ENCODE results near the gene COL6A2. TPM values are rescaled to one million over a fixed set of nuclear protein-coding genes. Genes with fewer than 3 reads are reported as not detected.
"Not testable (repeated sequence)": the region's sequence is repeated elsewhere in the genome, so short reads cannot be mapped to it uniquely, and the experiment has no call there.

The COL6A2 gene
- total RNA-seq, 1 donor from 2014 or later: 114 TPM

DNA sequence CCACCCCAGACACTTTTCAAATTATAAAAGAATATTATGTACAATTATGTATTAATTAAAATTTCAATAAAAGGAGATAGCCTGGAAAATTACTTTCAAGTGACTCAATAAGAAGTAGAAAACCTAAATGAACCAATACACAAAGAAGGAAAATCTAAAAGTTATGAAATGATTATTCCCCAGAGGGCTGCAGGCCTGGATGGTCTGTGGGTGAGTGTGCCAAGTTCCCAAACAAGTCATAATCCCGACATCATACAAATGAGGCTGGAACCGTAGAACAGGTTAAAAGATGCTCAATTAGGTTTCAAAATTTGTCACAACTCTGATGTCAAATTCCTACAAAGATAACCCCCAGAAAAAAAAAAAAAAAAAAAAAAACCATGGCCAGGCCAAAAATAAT is 73.7 kb downstream of the COL6A2 start:
- no peak overlapping the region for H3K27ac Mint-ChIP-seq
- DNase-seq (ENCODE audit: extremely low spot score, unreplicated experiment): no peak
- H3K9me3 Mint-ChIP-seq: peaks cover 10% of the 10 kb centered on the region
- H3K4me3 Mint-ChIP-seq: no peak overlapping the region
- TF ChIP-seq, protein P1, sequence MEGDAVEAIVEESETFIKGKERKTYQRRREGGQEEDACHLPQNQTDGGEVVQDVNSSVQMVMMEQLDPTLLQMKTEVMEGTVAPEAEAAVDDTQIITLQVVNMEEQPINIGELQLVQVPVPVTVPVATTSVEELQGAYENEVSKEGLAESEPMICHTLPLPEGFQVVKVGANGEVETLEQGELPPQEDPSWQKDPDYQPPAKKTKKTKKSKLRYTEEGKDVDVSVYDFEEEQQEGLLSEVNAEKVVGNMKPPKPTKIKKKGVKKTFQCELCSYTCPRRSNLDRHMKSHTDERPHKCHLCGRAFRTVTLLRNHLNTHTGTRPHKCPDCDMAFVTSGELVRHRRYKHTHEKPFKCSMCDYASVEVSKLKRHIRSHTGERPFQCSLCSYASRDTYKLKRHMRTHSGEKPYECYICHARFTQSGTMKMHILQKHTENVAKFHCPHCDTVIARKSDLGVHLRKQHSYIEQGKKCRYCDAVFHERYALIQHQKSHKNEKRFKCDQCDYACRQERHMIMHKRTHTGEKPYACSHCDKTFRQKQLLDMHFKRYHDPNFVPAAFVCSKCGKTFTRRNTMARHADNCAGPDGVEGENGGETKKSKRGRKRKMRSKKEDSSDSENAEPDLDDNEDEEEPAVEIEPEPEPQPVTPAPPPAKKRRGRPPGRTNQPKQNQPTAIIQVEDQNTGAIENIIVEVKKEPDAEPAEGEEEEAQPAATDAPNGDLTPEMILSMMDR (conservative IDR thresholded peaks at IDR 0.05): no peak
- no peaks in the 10 kb centered on the region for H3K4me1 Mint-ChIP-seq (ENCODE audit: unreplicated experiment)
- H3K36me3 Mint-ChIP-seq: peaks cover 8% of the 10 kb centered on the region
- no peaks in the 10 kb centered on the region for H3K27me3 Mint-ChIP-seq

- no peaks in the 10 kb centered on the region for H3K4me1 Mint-ChIP-seq (ENCODE audit: unreplicated experiment)
- peaks cover 10% of the 10 kb centered on the region for H3K9me3 Mint-ChIP-seq
- H3K36me3 Mint-ChIP-seq: peaks cover 13% of the 10 kb centered on the region
- no peak overlapping the region for H3K27ac Mint-ChIP-seq
- peak; percentile 48 for DNase-seq (ENCODE audit: extremely low spot score, unreplicated experiment)
- H3K27me3 Mint-ChIP-seq: no peaks in the 10 kb centered on the region
- no peak overlapping the region for H3K4me3 Mint-ChIP-seq
- TF ChIP-seq, protein P1 (conservative IDR thresholded peaks at IDR 0.05): no peak
Observed at GRCh38 chr21:46171996-46172862, 74.3 kb downstream of the COL6A2 start.

GRCh38 chr21:46172863-46173528 is 75.1 kb downstream of the COL6A2 start:
- no peak overlapping the region for H3K27ac Mint-ChIP-seq
- TF ChIP-seq, protein P1 (conservative IDR thresholded peaks at IDR 0.05): no peak
- H3K27me3 Mint-ChIP-seq: no peaks in the 10 kb centered on the region
- H3K36me3 Mint-ChIP-seq: peaks cover 18% of the 10 kb centered on the region
- peak; percentile 66 for DNase-seq (ENCODE audit: extremely low spot score, unreplicated experiment)
- H3K4me3 Mint-ChIP-seq: no peak overlapping the region
- H3K4me1 Mint-ChIP-seq (ENCODE audit: unreplicated experiment): no peaks in the 10 kb centered on the region
- H3K9me3 Mint-ChIP-seq: peaks cover 10% of the 10 kb centered on the region

GRCh38 chr21:46173573-46173972 is 75.7 kb downstream of the COL6A2 start:
- TF ChIP-seq, protein P1 (conservative IDR thresholded peaks at IDR 0.05): no peak
- no peaks in the 10 kb centered on the region for H3K4me1 Mint-ChIP-seq (ENCODE audit: unreplicated experiment)
- H3K27me3 Mint-ChIP-seq: no peaks in the 10 kb centered on the region
- no peak for DNase-seq (ENCODE audit: extremely low spot score, unreplicated experiment)
- H3K9me3 Mint-ChIP-seq: peaks cover 10% of the 10 kb centered on the region
- H3K36me3 Mint-ChIP-seq: peaks cover 18% of the 10 kb centered on the region
- no peak overlapping the region for H3K27ac Mint-ChIP-seq
- no peak overlapping the region for H3K4me3 Mint-ChIP-seq

- not testable (repeated sequence) for H3K4me1 Mint-ChIP-seq (ENCODE audit: unreplicated experiment); H3K9me3 Mint-ChIP-seq; H3K27ac Mint-ChIP-seq; DNase-seq (ENCODE audit: extremely low spot score, unreplicated experiment); H3K4me3 Mint-ChIP-seq; H3K27me3 Mint-ChIP-seq
- peaks cover 18% of the 10 kb centered on the region for H3K36me3 Mint-ChIP-seq
Observed at GRCh38 chr21:46176443-46177129, 78.7 kb downstream of the COL6A2 start.
